Tibial artery (tissue), 4 donors: Measurements from ENCODE around the gene MYLK.

Experiments used
- DNase-seq, 2 donors: peaks; one replicate each; pipeline ENCODE4 v3.0.0-alpha.2; 2019
- H3K27ac ChIP-seq, 2 donors: fragments of 200-600 bp; sonication (generic) in 1 of 2; 1 replicate in 1 of 2; 2 replicates in 1 of 2; pipeline ENCODE4 v1.5.1; 2018 to 2019; ENCODE audit warnings: mild to moderate bottlenecking in 1 of 2
- H3K27me3 ChIP-seq, 2 donors: fragments of 200-600 bp; sonication (generic) in 1 of 2; one replicate each; pipeline versions ENCODE4 v1.5.1 to v1.6.0; 2016 to 2019
- H3K36me3 ChIP-seq, 3 donors: fragments of 200-600 bp; sonication (generic) in 2 of 3; one replicate each; pipeline ENCODE4 v1.5.1; 2016 to 2019; ENCODE audit warnings: mild to moderate bottlenecking in 2 of 3
- H3K4me1 ChIP-seq, 4 donors: fragments of 200-600 bp; sonication (generic) in 2 of 4; 1 replicate in 3 of 4; 2 replicates in 1 of 4; pipeline ENCODE4 v1.5.1; 2016 to 2019
- H3K4me3 ChIP-seq, 2 donors: fragments of 200-600 bp; sonication (generic) in 1 of 2; 1 replicate in 1 of 2; 2 replicates in 1 of 2; pipeline ENCODE4 v1.5.1; 2018 to 2019; ENCODE audit warnings: mild to moderate bottlenecking in 2 of 2
- H3K9me3 ChIP-seq, 3 donors: fragments of 200-600 bp; sonication (generic) in 1 of 3; one replicate each; pipeline ENCODE4 v1.5.1; 2016 to 2019
- CTCF ChIP-seq, 2 experiments: fragments of 200-600 bp in 1 of 2; fragments of 450-650 bp in 1 of 2; IDR thresholded peaks; one replicate each; pipeline ENCODE4 v1.5.1; 2017 to 2019; ENCODE audit warnings: antibody characterized with exemption in 2 of 2, mild to moderate bottlenecking in 1 of 2, moderate library complexity in 1 of 2
- intact Hi-C: fragments of 100-400 bp; cut with DNase I; formaldehyde crosslinking; loops from one replicate; pipeline ENCODE4 v1.15.0; 2023; ENCODE audit warnings: low total_unique reads

Gene MYLK

GRCh38 chr3:123621186-123621849 lies 262.8 kb downstream of the MYLK start:
- Histone ChIP-seq H3K27ac (peak overlapping the region; percentile 67 to 80), H3K9me3 (no peaks in the 10 kb centered on the region), H3K4me1 (peaks cover 0 to 77% (median 53%) of the 10 kb centered on the region in 4 donors), H3K4me3 (no peak overlapping the region), H3K27me3 (no peaks in the 10 kb centered on the region), H3K36me3 (peaks cover 48 to 68% (median 56%) of the 10 kb centered on the region in 3 donors)
- TF ChIP-seq CTCF (IDR thresholded peaks at IDR 0.05), result no peak
- no peak for DNase-seq
- intact Hi-C loops, result no loop called here

GRCh38 chr3:123620343-123620742 lies 263.8 kb downstream of the MYLK start:
- H3K9me3 ChIP-seq, result no peaks in the 10 kb centered on the region
- peaks cover 43 to 59% (median 56%) of the 10 kb centered on the region in 3 donors for H3K36me3 ChIP-seq
- intact Hi-C loops, result no loop called here
- no peak for DNase-seq
- H3K27me3 ChIP-seq, result no peaks in the 10 kb centered on the region
- H3K4me3 ChIP-seq, result peak overlapping the region in 1 of 2 donors; percentile 24
- peaks cover 0 to 83% (median 53%) of the 10 kb centered on the region in 4 donors for H3K4me1 ChIP-seq
- no peak for TF ChIP-seq CTCF (IDR thresholded peaks at IDR 0.05)
- peak overlapping the region; percentile 67 to 80 for H3K27ac ChIP-seq

- intact Hi-C loops, result no loop called here
- Histone ChIP-seq H3K27ac (peak overlapping the region; percentile 67 to 80), H3K9me3 (no peaks in the 10 kb centered on the region), H3K4me3 (peak overlapping the region; percentile 20 to 28), H3K36me3 (peaks cover 30 to 55% (median 51%) of the 10 kb centered on the region in 3 donors), H3K4me1 (peaks cover 0 to 94% (median 53%) of the 10 kb centered on the region in 4 donors), H3K27me3 (no peaks in the 10 kb centered on the region)
- TF ChIP-seq CTCF (IDR thresholded peaks at IDR 0.05), result no peak
- peak; percentile 87 to 95 for DNase-seq
Measured at GRCh38 chr3:123618768-123619484, 265.2 kb downstream of the MYLK start.

GRCh38 chr3:123618076-123618708 lies 265.9 kb downstream of the MYLK start:
- DNase-seq, result no peak
- intact Hi-C loops, result no loop called here
- Histone ChIP-seq H3K36me3 (peaks cover 24 to 53% (median 47%) of the 10 kb centered on the region in 3 donors), H3K27me3 (no peaks in the 10 kb centered on the region), H3K9me3 (no peaks in the 10 kb centered on the region), H3K27ac (peak overlapping the region; percentile 67 to 80), H3K4me3 (peak overlapping the region; percentile 20 to 28), H3K4me1 (peaks cover 0 to 94% (median 52%) of the 10 kb centered on the region in 4 donors)
- no peak for TF ChIP-seq CTCF (IDR thresholded peaks at IDR 0.05)

GRCh38 chr3:123616593-123616992 lies 267.5 kb downstream of the MYLK start:
- DNase-seq, result no peak
- peaks cover 23 to 48% (median 45%) of the 10 kb centered on the region in 3 donors for H3K36me3 ChIP-seq
- no peaks in the 10 kb centered on the region for H3K9me3 ChIP-seq
- H3K4me3 ChIP-seq, result no peak overlapping the region
- peak overlapping the region; percentile 67 to 80 for H3K27ac ChIP-seq
- intact Hi-C loops, result no loop called here
- H3K27me3 ChIP-seq, result no peaks in the 10 kb centered on the region
- no peak for TF ChIP-seq CTCF (IDR thresholded peaks at IDR 0.05)
- H3K4me1 ChIP-seq, result peaks cover 0 to 96% (median 50%) of the 10 kb centered on the region in 4 donors
